HCT116 (cell line): Measurements from ENCODE around the gene MLPH. TPM values are rescaled to one million over a fixed set of nuclear protein-coding genes. Genes with fewer than 3 reads are reported as not detected.

ENCODE experiments used
- ATAC-seq: fragments of 200-7000 bp; cut with Tn5 transposase; 2 replicates; pipeline ENCODE4 v1.9.1; 2020; ENCODE audit warnings: mild to moderate bottlenecking, moderate library complexity
- BruUV-seq: library from RNA; stranded (reverse); fragments of 400-500 nt; replicated peaks from 2 replicates; lab custom pipeline; 2021; lab: Mats Ljungman, UMichigan
- CTCF ChIA-PET: fragments of 300-600 bp; sonication (Branson Sonifier 250); formaldehyde crosslinking; loops from one replicate; lab custom pipeline; 2021; ENCODE audit warnings: antibody characterized with exemption; lab: Charles Lee
- POLR2A ChIA-PET: fragments of 300-600, 350-600 bp; sonication (Branson Sonifier 250); formaldehyde crosslinking; loops from one replicate; lab custom pipeline; 2021; ENCODE audit warnings: antibody characterized with exemption; lab: Charles Lee
- RAD21 ChIA-PET, 2 experiments: fragments of 300-600 bp; sonication (Branson Sonifier 250); formaldehyde crosslinking; loops; one replicate each; lab custom pipeline; 2023; ENCODE audit warnings: low total read pairs in 2 of 2; ENCODE audit not compliant: uncharacterized antibody in 2 of 2, unreplicated experiment in 2 of 2, low non-redundant PET in 1 of 2; lab: Charles Lee
- DNase-seq: peaks from one replicate; pipeline ENCODE4 v3.0.0-alpha.2; 2010; ENCODE audit warnings: low read depth, low spot score
- H2AFZ ChIP-seq: fragments of 200-600 bp; shearing (Covaris generic), sonication (generic); 2 replicates; pipeline ENCODE4 v1.6.1; 2017; ENCODE audit warnings: low read depth, mixed run types, mixed read lengths, antibody characterized with exemption, low read length; ENCODE audit not compliant: poor library complexity, severe bottlenecking
- H3K27ac ChIP-seq: 2 replicates; pipeline ENCODE4 v1.5.1; 2012; ENCODE audit warnings: low read depth, low read length
- H3K27me3 ChIP-seq: fragments of 200-600 bp; sonication (generic); 2 replicates; pipeline ENCODE4 v1.6.1; 2016; ENCODE audit warnings: mixed run types, low read length, mixed read lengths; ENCODE audit not compliant: insufficient read depth
- H3K36me3 ChIP-seq, 2 experiments: fragments of 200-500 bp in 1 of 2; fragments of 200-600 bp in 1 of 2; sonication (Bioruptor generic) in 1 of 2; sonication (generic) in 1 of 2; 2 replicates each; pipeline versions ENCODE4 v1.5.1 to v1.6.1; 2014 to 2016; ENCODE audit warnings: low read length in 2 of 2, inconsistent platforms in 1 of 2, mixed read lengths in 1 of 2, mixed run types in 1 of 2; ENCODE audit not compliant: insufficient read depth in 2 of 2, control insufficient read depth in 1 of 2
- H3K4me1 ChIP-seq, 2 experiments: fragments of 200-600 bp in 1 of 2; sonication (generic) in 1 of 2; 2 replicates each; pipeline versions ENCODE4 v1.5.1 to v1.6.1; 2012 to 2017; ENCODE audit warnings: low read length in 2 of 2, inconsistent platforms in 1 of 2, mild to moderate bottlenecking in 1 of 2, mixed read lengths in 1 of 2, mixed run types in 1 of 2, moderate library complexity in 1 of 2; ENCODE audit not compliant: insufficient read depth in 2 of 2, control insufficient read depth in 1 of 2
- H3K4me2 ChIP-seq: fragments of 200-600 bp; sonication (generic); 2 replicates; pipeline ENCODE4 v1.6.1; 2017; ENCODE audit warnings: mixed run types, low read length, mixed read lengths
- H3K4me3 ChIP-seq, 2 experiments: fragments of 200-600 bp in 1 of 2; sonication (generic) in 1 of 2; replicated peaks in 1 of 2; 2 replicates each; pipeline ENCODE4 v1.5.1; 2011 to 2016; ENCODE audit warnings: low read length in 2 of 2, control low read depth in 1 of 2, low read depth in 1 of 2, mild to moderate bottlenecking in 1 of 2, mixed read lengths in 1 of 2, mixed run types in 1 of 2
- H3K79me2 ChIP-seq: fragments of 200-600 bp; sonication (generic); 2 replicates; pipeline ENCODE4 v1.6.1; 2017; ENCODE audit warnings: mild to moderate bottlenecking, mixed run types, low read length, moderate library complexity, mixed read lengths; ENCODE audit not compliant: insufficient read depth
- H3K9ac ChIP-seq: fragments of 200-600 bp; sonication (generic); 2 replicates; pipeline ENCODE4 v1.6.1; 2016; ENCODE audit warnings: low read length, mixed read lengths
- H3K9me2 ChIP-seq: fragments of 200-600 bp; sonication (generic), shearing (Covaris generic); 2 replicates; pipeline ENCODE4 v1.6.1; 2017; ENCODE audit warnings: mixed run types, mild to moderate bottlenecking, moderate library complexity; ENCODE audit not compliant: insufficient read depth
- H3K9me3 ChIP-seq, 2 experiments: fragments of 200-500 bp in 1 of 2; fragments of 200-600 bp in 1 of 2; sonication (Bioruptor generic) in 1 of 2; sonication (generic) in 1 of 2; 2 replicates each; pipeline ENCODE4 v1.6.1; 2014 to 2017; ENCODE audit warnings: low read length in 2 of 2, mixed read lengths in 2 of 2, inconsistent platforms in 1 of 2, low read depth in 1 of 2, mild to moderate bottlenecking in 1 of 2, mixed run types in 1 of 2, moderate library complexity in 1 of 2; ENCODE audit not compliant: control insufficient read depth in 1 of 2, insufficient read depth in 1 of 2
- H4K20me1 ChIP-seq: fragments of 200-600 bp; sonication (generic), shearing (Covaris generic); 2 replicates; pipeline ENCODE4 v1.6.1; 2017; ENCODE audit warnings: mixed run types, mild to moderate bottlenecking, moderate library complexity; ENCODE audit not compliant: insufficient read depth
- CBX3 ChIP-seq: IDR thresholded peaks from 2 replicates; pipeline ENCODE4 v1.6.1; 2012; ENCODE audit warnings: low read depth
- CEBPB ChIP-seq: IDR thresholded peaks from 2 replicates; pipeline ENCODE4 v1.6.1; 2012; ENCODE audit warnings: low read depth
- ELF1 ChIP-seq: IDR thresholded peaks from 2 replicates; pipeline ENCODE4 v1.6.1; 2012; ENCODE audit warnings: low read depth, borderline replicate concordance
- EZH2 ChIP-seq: fragments of 200-600 bp; sonication (generic); IDR thresholded peaks from 2 replicates; pipeline ENCODE4 v1.6.1; 2017; ENCODE audit warnings: antibody characterized with exemption, mixed run types
- JUND ChIP-seq: IDR thresholded peaks from 2 replicates; pipeline ENCODE4 v1.6.1; 2012
- POLR2AphosphoS5 ChIP-seq: IDR thresholded peaks from 2 replicates; pipeline ENCODE4 v1.6.1; 2011; ENCODE audit warnings: mild to moderate bottlenecking, low read depth, low read length, moderate library complexity
- SP1 ChIP-seq: IDR thresholded peaks from 2 replicates; pipeline ENCODE4 v1.6.1; 2012; ENCODE audit warnings: low read depth
- TCF7L2 ChIP-seq: IDR thresholded peaks from 2 replicates; pipeline ENCODE4 v1.7.0; 2011; ENCODE audit warnings: borderline replicate concordance, inconsistent platforms; ENCODE audit not compliant: insufficient read depth, insufficient read length; ENCODE audit errors: extremely low read depth
- YY1 ChIP-seq: IDR thresholded peaks from 2 replicates; pipeline ENCODE4 v1.6.1; 2011; ENCODE audit warnings: low read length, low read depth, moderate library complexity, mild to moderate bottlenecking; ENCODE audit not compliant: insufficient replicate concordance; ENCODE audit errors: extremely low read depth
- ZFX ChIP-seq: fragments of 450-650 bp; IDR thresholded peaks from 2 replicates; pipeline ENCODE4 v1.6.1; 2017
- intact Hi-C: fragments of 100-400 bp; cut with micrococcal nuclease; formaldehyde crosslinking; loops from 2 replicates; pipeline ENCODE4 v1.10.0; 2022
- total RNA-seq: library from RNA; stranded (reverse); gene quantifications from one replicate; pipeline ENCODE4 v1.2.1, GENCODE V29; 2021; ENCODE audit not compliant: unreplicated experiment
- TF ChIP-seq, protein P1 (sequence below): IDR thresholded peaks from 2 replicates; pipeline ENCODE4 v1.6.1; 2012
- TF ChIP-seq, protein P2 (sequence below): IDR thresholded peaks from 2 replicates; pipeline ENCODE4 v1.6.1; 2012
- TF ChIP-seq, protein P3 (sequence below), 3 experiments: fragments of 200-600 bp in 1 of 3; sonication (generic) in 1 of 3; IDR thresholded peaks in 2 of 3; conservative IDR thresholded peaks in 1 of 3; 2 replicates each; pipeline ENCODE4 v1.5.1; 2012 to 2017; ENCODE audit warnings: low read depth in 2 of 3, low read length in 2 of 3, antibody characterized with exemption in 1 of 3, borderline replicate concordance in 1 of 3, control low read depth in 1 of 3, mild to moderate bottlenecking in 1 of 3, mixed read lengths in 1 of 3, mixed run types in 1 of 3, moderate library complexity in 1 of 3; ENCODE audit not compliant: insufficient read depth in 1 of 3
- TF ChIP-seq, protein P4 (sequence below): IDR thresholded peaks from 2 replicates; pipeline ENCODE4 v1.6.1; 2012; ENCODE audit warnings: low read depth

The MLPH gene
- total RNA-seq, 1 experiment from 2014 or later: 81.4 TPM

DNA sequence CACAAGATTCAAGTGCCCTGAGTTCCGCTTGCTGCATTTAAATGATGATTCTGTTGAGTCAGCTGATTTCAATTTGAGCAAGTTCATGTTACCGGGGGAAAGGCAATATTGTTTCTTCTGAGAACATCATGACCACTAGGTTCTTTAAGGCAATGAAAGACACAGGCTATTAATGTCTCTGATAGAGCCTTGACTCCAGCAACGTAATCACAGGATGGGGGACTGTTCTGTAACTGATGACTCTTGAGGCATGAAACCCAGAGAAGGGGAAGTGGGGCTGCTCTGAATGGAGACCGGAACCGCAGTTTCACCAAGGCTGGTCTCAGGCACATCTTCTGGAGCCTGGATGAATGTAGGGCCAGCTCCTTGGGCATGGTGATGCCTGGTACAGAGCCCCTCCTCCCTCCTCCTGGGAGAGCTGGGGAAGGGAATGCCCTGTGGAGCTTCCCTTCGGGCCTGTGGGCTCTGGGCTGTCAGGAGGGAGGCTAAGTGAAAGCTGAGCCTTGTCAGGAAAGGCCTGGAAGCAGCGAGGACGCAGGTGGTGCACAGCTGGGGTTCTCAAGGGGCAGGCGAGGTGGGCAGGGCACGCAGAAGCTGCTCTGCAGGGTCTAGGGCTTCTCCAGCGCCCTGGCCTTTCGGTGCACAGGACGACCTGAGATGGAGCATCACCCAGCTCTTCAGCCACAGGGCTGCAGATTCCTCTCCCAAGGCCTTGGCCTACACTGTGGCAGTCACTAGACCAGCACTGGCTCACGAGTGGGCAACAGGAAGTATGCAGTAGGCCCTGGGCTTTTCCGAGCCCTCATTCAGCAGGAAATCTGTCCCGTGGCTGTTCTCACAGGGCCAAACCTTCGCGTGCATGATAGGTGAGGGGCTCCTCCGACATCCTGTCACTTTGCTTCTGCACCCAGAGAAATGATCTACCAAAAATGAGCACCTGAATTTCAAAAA is 42.7 kb downstream of the MLPH start (continued):
- TF ChIP-seq, protein P1, sequence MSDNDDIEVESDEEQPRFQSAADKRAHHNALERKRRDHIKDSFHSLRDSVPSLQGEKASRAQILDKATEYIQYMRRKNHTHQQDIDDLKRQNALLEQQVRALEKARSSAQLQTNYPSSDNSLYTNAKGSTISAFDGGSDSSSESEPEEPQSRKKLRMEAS: no peak
- TF ChIP-seq ZFX: no peak
- no peak for TF ChIP-seq CBX3

DNA sequence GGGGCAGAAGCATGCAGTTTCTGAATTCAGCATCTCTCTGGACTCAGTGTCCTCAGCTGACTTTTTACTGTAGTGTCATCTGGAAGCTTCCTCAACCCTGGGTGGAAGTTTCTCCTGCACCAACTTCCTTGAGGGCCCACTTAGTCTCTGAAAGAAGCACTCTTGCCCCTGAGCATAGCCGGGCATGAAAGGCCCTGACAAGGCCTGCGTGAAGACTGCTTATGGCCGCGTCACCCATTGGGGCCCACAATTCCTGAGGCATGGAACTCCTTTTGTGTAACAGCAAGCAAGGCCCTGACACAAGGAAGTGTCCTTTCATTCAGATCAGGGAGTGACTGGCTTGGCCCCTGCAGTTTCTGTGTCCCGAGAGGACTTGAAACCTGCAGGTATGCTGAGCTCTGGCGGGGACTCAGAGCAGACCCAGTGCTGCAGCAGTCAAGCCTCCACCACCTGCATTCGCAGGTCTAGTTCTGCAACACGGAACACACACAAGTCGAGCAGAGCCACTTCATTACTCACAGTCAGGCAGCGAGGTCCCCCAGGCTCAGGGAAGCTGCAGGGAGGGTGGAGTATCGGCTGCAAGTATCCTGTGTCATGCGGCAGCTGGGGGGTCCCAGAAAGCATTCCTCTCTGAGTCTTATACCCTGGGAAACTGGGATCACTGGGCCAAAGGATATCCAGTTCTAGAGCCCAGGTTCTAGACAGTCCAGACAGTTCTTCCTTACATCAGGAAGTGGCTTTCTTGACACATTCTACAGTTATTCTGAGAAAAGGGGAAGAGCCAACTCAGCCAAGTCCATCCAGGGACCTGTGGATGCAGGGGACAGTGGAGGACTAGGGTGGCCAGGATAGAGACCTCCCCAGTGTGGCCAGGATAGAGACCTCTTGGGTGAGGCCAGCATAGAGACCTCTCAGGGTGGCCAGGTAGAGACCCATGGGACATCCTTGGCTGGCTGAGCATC is 43.7 kb downstream of the MLPH start:
- ChIA-PET RAD21 (no interaction called here), CTCF (no interaction called here), POLR2A (no interaction called here)
- Histone ChIP-seq H3K36me3 (peaks cover 19 to 67% of the 10 kb centered on the region in 2 experiments), H3K4me1 (no peaks in the 10 kb centered on the region), H3K4me2 (no peak overlapping the region), H3K9ac (no peak overlapping the region), H3K4me3 (no peak overlapping the region), H2AFZ (no peak overlapping the region), H3K27me3 (no peaks in the 10 kb centered on the region), H3K79me2 (no peaks in the 10 kb centered on the region), H3K27ac (no peak overlapping the region), H4K20me1 (no peaks in the 10 kb centered on the region), H3K9me3 (no peaks in the 10 kb centered on the region), H3K9me2 (no peaks in the 10 kb centered on the region)
- DNase-seq (no peak), ATAC-seq (no peak)
- intact Hi-C loops: no loop called here
- no TSS peak for BruUV-seq
- TF ChIP-seq YY1 (no peak), JUND (no peak), ELF1 (no peak), CBX3 (no peak), ZFX (no peak), POLR2AphosphoS5 (no peak), CEBPB (no peak), TCF7L2 (no peak), SP1 (no peak), EZH2 (no peak)
- TF ChIP-seq, protein P2, sequence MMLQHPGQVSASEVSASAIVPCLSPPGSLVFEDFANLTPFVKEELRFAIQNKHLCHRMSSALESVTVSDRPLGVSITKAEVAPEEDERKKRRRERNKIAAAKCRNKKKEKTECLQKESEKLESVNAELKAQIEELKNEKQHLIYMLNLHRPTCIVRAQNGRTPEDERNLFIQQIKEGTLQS: no peak
- TF ChIP-seq, protein P3, sequence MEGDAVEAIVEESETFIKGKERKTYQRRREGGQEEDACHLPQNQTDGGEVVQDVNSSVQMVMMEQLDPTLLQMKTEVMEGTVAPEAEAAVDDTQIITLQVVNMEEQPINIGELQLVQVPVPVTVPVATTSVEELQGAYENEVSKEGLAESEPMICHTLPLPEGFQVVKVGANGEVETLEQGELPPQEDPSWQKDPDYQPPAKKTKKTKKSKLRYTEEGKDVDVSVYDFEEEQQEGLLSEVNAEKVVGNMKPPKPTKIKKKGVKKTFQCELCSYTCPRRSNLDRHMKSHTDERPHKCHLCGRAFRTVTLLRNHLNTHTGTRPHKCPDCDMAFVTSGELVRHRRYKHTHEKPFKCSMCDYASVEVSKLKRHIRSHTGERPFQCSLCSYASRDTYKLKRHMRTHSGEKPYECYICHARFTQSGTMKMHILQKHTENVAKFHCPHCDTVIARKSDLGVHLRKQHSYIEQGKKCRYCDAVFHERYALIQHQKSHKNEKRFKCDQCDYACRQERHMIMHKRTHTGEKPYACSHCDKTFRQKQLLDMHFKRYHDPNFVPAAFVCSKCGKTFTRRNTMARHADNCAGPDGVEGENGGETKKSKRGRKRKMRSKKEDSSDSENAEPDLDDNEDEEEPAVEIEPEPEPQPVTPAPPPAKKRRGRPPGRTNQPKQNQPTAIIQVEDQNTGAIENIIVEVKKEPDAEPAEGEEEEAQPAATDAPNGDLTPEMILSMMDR (IDR thresholded peaks at IDR 0.05 in 2 of 3, conservative IDR thresholded peaks at IDR 0.05 in 1 of 3; ENCODE audit: borderline replicate concordance in 1 of 3, insufficient read depth in 1 of 3, low read depth in 2 of 3, low read length in 2 of 3): no peak
- TF ChIP-seq, protein P4, sequence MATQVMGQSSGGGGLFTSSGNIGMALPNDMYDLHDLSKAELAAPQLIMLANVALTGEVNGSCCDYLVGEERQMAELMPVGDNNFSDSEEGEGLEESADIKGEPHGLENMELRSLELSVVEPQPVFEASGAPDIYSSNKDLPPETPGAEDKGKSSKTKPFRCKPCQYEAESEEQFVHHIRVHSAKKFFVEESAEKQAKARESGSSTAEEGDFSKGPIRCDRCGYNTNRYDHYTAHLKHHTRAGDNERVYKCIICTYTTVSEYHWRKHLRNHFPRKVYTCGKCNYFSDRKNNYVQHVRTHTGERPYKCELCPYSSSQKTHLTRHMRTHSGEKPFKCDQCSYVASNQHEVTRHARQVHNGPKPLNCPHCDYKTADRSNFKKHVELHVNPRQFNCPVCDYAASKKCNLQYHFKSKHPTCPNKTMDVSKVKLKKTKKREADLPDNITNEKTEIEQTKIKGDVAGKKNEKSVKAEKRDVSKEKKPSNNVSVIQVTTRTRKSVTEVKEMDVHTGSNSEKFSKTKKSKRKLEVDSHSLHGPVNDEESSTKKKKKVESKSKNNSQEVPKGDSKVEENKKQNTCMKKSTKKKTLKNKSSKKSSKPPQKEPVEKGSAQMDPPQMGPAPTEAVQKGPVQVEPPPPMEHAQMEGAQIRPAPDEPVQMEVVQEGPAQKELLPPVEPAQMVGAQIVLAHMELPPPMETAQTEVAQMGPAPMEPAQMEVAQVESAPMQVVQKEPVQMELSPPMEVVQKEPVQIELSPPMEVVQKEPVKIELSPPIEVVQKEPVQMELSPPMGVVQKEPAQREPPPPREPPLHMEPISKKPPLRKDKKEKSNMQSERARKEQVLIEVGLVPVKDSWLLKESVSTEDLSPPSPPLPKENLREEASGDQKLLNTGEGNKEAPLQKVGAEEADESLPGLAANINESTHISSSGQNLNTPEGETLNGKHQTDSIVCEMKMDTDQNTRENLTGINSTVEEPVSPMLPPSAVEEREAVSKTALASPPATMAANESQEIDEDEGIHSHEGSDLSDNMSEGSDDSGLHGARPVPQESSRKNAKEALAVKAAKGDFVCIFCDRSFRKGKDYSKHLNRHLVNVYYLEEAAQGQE: no peak
